NCI-H2227 (cell line): Measurements from ENCODE around the gene SPRN.
"Not testable (repeated sequence)": the region's sequence is repeated elsewhere in the genome, so short reads cannot be mapped to it uniquely, and the experiment has no call there.

Experiments
- DNase-seq: peaks from one replicate; lab custom pipeline; 2025; ENCODE audit not compliant: unreplicated experiment; lab: John Stamatoyannopoulos, UW

SPRN gene

GRCh38 chr10:133388973-133389818, 35.2 kb downstream of the SPRN start:
- no peak for DNase-seq

GRCh38 chr10:133388236-133388972, 36.0 kb downstream of the SPRN start:
- no peak for DNase-seq

- not testable (repeated sequence) for DNase-seq
Measured at GRCh38 chr10:133386951-133387350, 37.5 kb downstream of the SPRN start.

- DNase-seq, result no peak
Measured at GRCh38 chr10:133385214-133385613, 39.2 kb downstream of the SPRN start.

DNA sequence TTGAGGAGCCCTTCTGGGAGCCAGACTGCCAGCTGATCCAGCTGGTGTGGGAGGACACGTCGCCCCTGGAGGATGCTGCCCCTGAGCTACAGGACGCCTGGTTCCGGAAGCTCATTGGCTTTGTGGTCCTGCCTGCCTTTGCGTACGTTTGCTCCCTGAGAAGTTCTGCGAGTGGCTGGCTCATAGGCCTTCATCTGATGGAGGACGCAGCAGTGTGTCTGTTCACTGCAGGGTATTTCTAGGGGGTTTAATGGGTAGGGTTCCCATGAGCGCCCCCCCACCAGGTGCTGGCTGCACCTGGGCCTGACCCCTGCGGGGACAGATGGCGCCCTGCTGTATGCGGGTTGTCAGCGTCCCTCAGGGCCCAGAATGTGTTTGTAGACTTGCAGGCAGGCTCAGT, 40.4 kb downstream of the SPRN start:
- no peak for DNase-seq

GRCh38 chr10:133383551-133383950, 40.9 kb downstream of the SPRN start:
- no peak for DNase-seq

DNA sequence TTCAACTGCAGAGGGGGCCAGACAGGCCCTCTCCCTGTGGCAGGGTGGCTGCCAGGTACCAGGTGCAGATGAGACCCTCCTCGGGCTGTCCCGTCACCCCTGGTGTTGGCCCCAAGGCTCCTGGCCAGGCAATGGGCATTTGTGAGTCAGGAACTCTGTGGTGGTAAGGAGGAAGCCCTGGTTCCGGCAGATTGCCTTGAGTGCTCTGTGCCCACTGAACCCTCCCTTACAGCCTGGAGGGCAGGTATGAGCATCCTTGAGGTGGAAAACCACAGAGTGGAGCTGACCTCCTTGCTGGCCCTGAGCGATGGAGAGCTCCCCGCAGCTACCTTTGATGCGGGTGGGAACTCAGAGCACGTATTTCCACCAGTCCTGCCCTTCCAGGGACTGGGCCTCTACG, 43.4 kb downstream of the SPRN start:
- DNase-seq, result no peak

DNA sequence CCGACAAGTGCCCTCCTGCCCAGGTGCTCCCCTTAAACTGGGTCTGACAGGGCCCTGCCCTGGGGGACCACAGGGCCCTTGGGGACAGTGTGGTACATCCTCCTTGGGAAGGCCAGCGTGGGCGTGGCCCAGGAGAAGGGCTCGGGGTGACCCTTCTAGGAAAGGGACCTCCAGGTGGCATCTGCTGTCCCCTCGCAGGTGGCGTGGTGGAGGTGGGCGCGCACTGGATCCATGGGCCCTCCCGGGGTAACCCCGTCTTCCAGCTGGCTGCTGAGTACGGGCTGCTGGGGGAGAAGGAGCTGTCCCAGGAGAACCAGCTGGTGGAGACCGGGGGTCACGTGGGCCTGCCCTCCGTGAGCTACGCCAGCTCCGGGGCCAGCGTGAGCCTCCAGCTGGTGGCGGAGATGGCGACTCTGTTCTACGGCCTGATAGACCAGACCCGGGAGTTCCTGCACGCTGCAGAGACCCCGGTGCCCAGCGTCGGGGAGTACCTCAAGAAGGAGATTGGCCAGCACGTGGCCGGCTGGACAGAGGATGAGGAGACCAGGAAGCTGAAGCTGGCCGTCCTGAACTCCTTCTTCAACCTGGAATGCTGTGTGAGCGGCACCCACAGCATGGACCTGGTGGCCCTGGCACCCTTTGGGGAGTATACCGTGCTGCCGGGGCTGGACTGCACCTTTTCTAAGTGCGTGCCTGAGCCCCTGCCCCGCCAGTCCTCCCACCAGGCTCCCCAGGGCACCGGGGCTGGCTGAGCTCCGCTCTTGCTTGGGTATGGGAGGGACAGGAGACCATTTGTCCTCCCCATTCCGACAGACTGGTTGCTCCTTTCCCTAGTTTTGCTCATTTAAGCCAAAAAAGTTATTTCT, 44.4 kb downstream of the SPRN start:
- DNase-seq, result no peak

- DNase-seq, result peak; percentile 49
Measured at GRCh38 chr10:133379152-133379800, 45.1 kb downstream of the SPRN start, which contains the start of gene PAOX. Gene PAOX, plus strand, starts transcription at chr10:133379262. Its CDS starts 55 bp downstream, at chr10:133379317.

- DNase-seq, result peak; percentile 58
Measured at GRCh38 chr10:133378251-133379096, 46.0 kb downstream of the SPRN start.

GRCh38 chr10:133377818-133378250, 46.6 kb downstream of the SPRN start:
- no peak for DNase-seq

- DNase-seq, result no peak
Measured at GRCh38 chr10:133377025-133377817, 47.2 kb downstream of the SPRN start.

GRCh38 chr10:133376183-133376582, 48.2 kb downstream of the SPRN start:
- not testable (repeated sequence) for DNase-seq

DNA sequence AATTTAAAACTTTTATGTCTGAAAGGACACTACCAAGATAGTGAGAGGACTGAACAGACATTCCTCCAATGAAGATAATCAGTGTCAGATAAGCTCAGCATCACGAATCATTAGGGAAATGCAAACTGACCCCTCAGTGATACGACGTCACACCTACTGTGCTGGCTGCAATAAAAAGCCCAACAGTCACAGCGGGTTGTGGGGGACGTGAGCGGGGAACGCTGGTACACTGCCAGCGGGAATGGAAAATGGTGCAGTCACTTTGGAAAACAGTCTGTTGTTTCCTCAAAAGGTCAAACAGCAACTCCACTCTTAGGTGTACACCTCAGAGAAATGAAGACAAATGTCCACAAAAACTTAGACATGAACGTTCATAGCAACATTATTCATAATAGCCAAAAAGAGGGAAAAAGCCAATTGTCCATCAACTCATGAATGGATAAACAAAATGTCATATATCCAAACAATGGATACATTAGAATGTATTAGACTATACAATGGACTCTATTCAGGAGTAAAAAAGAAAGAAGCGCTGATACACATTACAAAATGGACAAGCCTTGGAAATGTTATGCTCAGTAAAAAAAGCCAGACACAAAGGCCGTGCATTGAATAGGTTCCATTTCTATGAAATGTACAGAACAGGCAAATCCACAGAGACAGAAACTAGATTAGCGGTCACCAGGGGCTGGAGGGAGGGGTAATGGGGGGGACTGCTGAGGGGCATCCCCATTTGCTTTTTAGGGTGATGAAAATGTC, 48.9 kb downstream of the SPRN start:
- no peak for DNase-seq

DNA sequence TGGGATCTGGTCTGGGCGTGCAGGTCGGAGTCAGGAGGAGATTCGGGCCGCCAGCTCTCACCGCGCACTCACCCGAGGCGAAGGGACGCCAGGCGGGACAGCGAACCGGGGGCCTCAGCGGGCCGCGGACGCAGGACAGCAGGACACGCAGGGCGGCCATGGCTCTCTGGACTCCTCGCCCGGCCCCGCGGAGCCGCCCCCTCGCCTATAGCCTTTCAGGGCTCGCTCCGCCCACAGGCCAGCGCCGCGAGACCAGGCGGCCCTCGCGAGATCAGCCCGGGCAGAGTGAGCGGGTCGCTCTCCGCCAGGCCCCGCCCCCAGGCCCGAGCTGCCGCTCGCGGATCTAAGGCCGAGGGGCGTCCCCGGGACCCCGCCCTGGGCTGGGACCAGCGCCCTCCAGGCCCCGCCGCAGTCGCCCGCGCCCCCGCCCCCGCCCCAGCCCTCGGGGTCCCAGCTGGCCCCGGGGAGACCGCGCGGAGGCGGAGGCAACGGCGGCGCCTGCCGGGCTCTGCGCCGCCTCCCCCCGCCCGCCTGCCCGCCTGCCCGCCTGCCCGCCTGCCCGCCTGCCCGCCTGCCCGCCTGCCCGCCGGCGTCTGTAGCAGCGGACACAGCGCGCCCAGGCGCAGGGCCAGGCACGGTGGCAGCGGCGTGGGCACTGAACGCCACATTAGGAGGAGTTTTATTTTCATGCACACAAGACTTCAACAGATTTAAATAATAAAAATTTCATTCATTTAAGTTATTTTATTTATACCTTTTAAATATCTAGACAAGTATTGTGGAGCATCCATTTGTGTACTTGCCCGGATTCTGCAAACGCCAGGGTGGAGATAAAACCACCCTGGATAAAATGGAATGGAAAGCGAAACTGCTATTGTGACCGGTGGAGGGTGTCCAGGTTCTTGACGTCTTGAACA, 51.0 kb downstream of the SPRN start, which contains the start of gene ECHS1:
ECHS1 (minus strand) TSS at position 181 of the 917 bp plus-strand sequence; CDS start at position 160, 21 bp downstream.
- DNase-seq, result peak; percentile 95

- DNase-seq, result no peak
Measured at GRCh38 chr10:133372507-133372906, 51.9 kb downstream of the SPRN start.
